Muscle of leg (tissue), 11 donors: ENCODE results near the gene OR51V1. TPM values are rescaled to one million over a fixed set of nuclear protein-coding genes. Genes with fewer than 3 reads are reported as not detected.

Experiments used
- DNase-seq: peaks from one replicate; pipeline ENCODE4 v3.0.0; 2013
- H3K27ac ChIP-seq: one replicate; pipeline ENCODE4 v1.5.1; 2013; ENCODE audit warnings: mild to moderate bottlenecking, low read length, control low read depth
- H3K27me3 ChIP-seq: one replicate; pipeline ENCODE4 v1.6.1; 2013; ENCODE audit warnings: low read length; ENCODE audit not compliant: control insufficient read depth, insufficient read depth
- H3K36me3 ChIP-seq: one replicate; pipeline ENCODE4 v1.6.1; 2013; ENCODE audit warnings: low read length; ENCODE audit not compliant: control insufficient read depth, insufficient read depth
- H3K4me1 ChIP-seq: one replicate; pipeline ENCODE4 v1.6.1; 2013; ENCODE audit warnings: low read length; ENCODE audit not compliant: control insufficient read depth, insufficient read depth
- H3K4me3 ChIP-seq: one replicate; pipeline ENCODE4 v1.5.1; 2013; ENCODE audit warnings: low read length, control low read depth
- H3K9me3 ChIP-seq: replicated peaks from 2 replicates; pipeline ENCODE4 v1.6.1; 2013; ENCODE audit warnings: low read depth, low read length; ENCODE audit not compliant: control insufficient read depth
- WGBS: methylation state at CpG from one replicate; pipeline ENCODE4 v1.1.5; 2013; ENCODE audit warnings: missing lambda C conversion rate; ENCODE audit not compliant: insufficient coverage; 5-methylcytosine and 5-hydroxymethylcytosine counted together
- polyA plus RNA-seq, 8 donors: library from polyadenylated mRNA; unstranded; fragments of 120-200 nt; gene quantifications; one replicate each; pipeline versions ENCODE4 v1.2.1 to v1.2.3, GENCODE V29; 2013; ENCODE audit warnings: inconsistent platforms in 1 of 8, low replicate concordance in 1 of 8; ENCODE audit not compliant: insufficient read length in 8 of 8, insufficient read depth in 1 of 8
- total RNA-seq: library from RNA; stranded (reverse); fragments of 120-200 nt; gene quantifications from one replicate; pipeline ENCODE4 v1.2.4, GENCODE V29; 2013

OR51V1 gene
- total and polyA plus RNA-seq, 9 donors, result not detected

GRCh38 chr11:5231111-5231510, 30.6 kb upstream of the OR51V1 start:
- Histone ChIP-seq H3K36me3 (no peaks in the 10 kb centered on the region), H3K27me3 (no peaks in the 10 kb centered on the region), H3K9me3 (no peaks in the 10 kb centered on the region), H3K4me1 (no peaks in the 10 kb centered on the region), H3K4me3 (no peak overlapping the region), H3K27ac (no peak overlapping the region)
- no peak for DNase-seq
- no CpG with 5 or more reads among the region's 2 CpGs for WGBS

GRCh38 chr11:5230266-5230665, 29.8 kb upstream of the OR51V1 start:
- no peaks in the 10 kb centered on the region for H3K27me3 ChIP-seq
- H3K27ac ChIP-seq, result no peak overlapping the region
- H3K36me3 ChIP-seq, result no peaks in the 10 kb centered on the region
- H3K4me3 ChIP-seq, result no peak overlapping the region
- no peaks in the 10 kb centered on the region for H3K4me1 ChIP-seq
- no CpG with 5 or more reads among the region's 1 CpG for WGBS
- H3K9me3 ChIP-seq, result no peaks in the 10 kb centered on the region
- DNase-seq, result no peak

GRCh38 chr11:5229796-5230195, 29.3 kb upstream of the OR51V1 start:
- no peaks in the 10 kb centered on the region for H3K27me3 ChIP-seq
- no peaks in the 10 kb centered on the region for H3K36me3 ChIP-seq
- DNase-seq, result no peak
- H3K27ac ChIP-seq, result no peak overlapping the region
- H3K4me1 ChIP-seq, result no peaks in the 10 kb centered on the region
- H3K4me3 ChIP-seq, result no peak overlapping the region
- no peaks in the 10 kb centered on the region for H3K9me3 ChIP-seq
- WGBS, result no CpG with 5 or more reads among the region's 2 CpGs

GRCh38 chr11:5229356-5229755, 28.9 kb upstream of the OR51V1 start:
- H3K4me1 ChIP-seq, result no peaks in the 10 kb centered on the region
- no peak for DNase-seq
- no peaks in the 10 kb centered on the region for H3K36me3 ChIP-seq
- no peaks in the 10 kb centered on the region for H3K9me3 ChIP-seq
- no CpG with 5 or more reads among the region's 1 CpG for WGBS
- no peaks in the 10 kb centered on the region for H3K27me3 ChIP-seq
- no peak overlapping the region for H3K4me3 ChIP-seq
- H3K27ac ChIP-seq, result no peak overlapping the region

- Histone ChIP-seq H3K27me3 (no peaks in the 10 kb centered on the region), H3K9me3 (no peaks in the 10 kb centered on the region), H3K4me1 (no peaks in the 10 kb centered on the region), H3K27ac (no peak overlapping the region), H3K4me3 (no peak overlapping the region), H3K36me3 (no peaks in the 10 kb centered on the region)
- DNase-seq, result no peak
- no CpG with 5 or more reads among the region's 5 CpGs for WGBS
These were observed 27.6 kb upstream of the OR51V1 start for GRCh38 chr11:5228124-5228523.

- Histone ChIP-seq H3K4me3 (no peak overlapping the region), H3K4me1 (no peaks in the 10 kb centered on the region), H3K27me3 (no peaks in the 10 kb centered on the region), H3K36me3 (no peaks in the 10 kb centered on the region), H3K9me3 (no peaks in the 10 kb centered on the region), H3K27ac (no peak overlapping the region)
- WGBS, result no CpG with 5 or more reads among the region's 1 CpG
- DNase-seq, result no peak
These were observed 27.2 kb upstream of the OR51V1 start for GRCh38 chr11:5227681-5228080.

GRCh38 chr11:5226732-5227310, 26.3 kb upstream of the OR51V1 start, which contains the start of gene HBB:
Gene HBB, minus strand, starts transcription at chr11:5227071. Its CDS starts 50 bp downstream, at chr11:5227021.
- no peak for DNase-seq
- no peak within 1 kb of the TSS for H3K4me3 ChIP-seq
- H3K27me3 ChIP-seq, result no peaks in the 10 kb centered on the region
- H3K4me1 ChIP-seq, result no peaks in the 10 kb centered on the region
- no CpG with 5 or more reads among the region's 3 CpGs for WGBS
- no peaks in the 10 kb centered on the region for H3K9me3 ChIP-seq
- no peak within 1 kb of the TSS for H3K27ac ChIP-seq
- H3K36me3 ChIP-seq, result no peaks in the 10 kb centered on the region

GRCh38 chr11:5225480-5225871, 25.0 kb upstream of the OR51V1 start:
- Histone ChIP-seq H3K4me3 (no peak overlapping the region), H3K27me3 (no peaks in the 10 kb centered on the region), H3K9me3 (no peaks in the 10 kb centered on the region), H3K4me1 (no peaks in the 10 kb centered on the region), H3K27ac (no peak overlapping the region), H3K36me3 (no peaks in the 10 kb centered on the region)
- no CpG with 5 or more reads among the region's 2 CpGs for WGBS
- DNase-seq, result no peak

- Histone ChIP-seq H3K4me3 (no peak overlapping the region), H3K27me3 (no peaks in the 10 kb centered on the region), H3K4me1 (no peaks in the 10 kb centered on the region), H3K9me3 (no peaks in the 10 kb centered on the region), H3K36me3 (no peaks in the 10 kb centered on the region), H3K27ac (no peak overlapping the region)
- DNase-seq, result no peak
- 80% methylated on average over 3 of the region's 6 CpGs for WGBS
These were observed 24.3 kb upstream of the OR51V1 start for GRCh38 chr11:5224538-5225479.

GRCh38 chr11:5223686-5224085, 23.2 kb upstream of the OR51V1 start:
- Histone ChIP-seq H3K4me3 (no peak overlapping the region), H3K4me1 (no peaks in the 10 kb centered on the region), H3K36me3 (no peaks in the 10 kb centered on the region), H3K9me3 (no peaks in the 10 kb centered on the region), H3K27ac (no peak overlapping the region), H3K27me3 (no peaks in the 10 kb centered on the region)
- WGBS, result 80% methylated on average over 1 of the region's 1 CpG
- no peak for DNase-seq
